Nephron (organoid): Measurements from ENCODE around the gene AK8.
A peak's percentile ranks its signal among the peaks of the same experiment; 100 is the strongest.

Experiments used
- H3K27ac Mint-ChIP-seq, 3 experiments: 2 replicates each; pipeline ENCODE4 v1.8.0; 2020; ENCODE audit warnings: mixed read lengths in 3 of 3, mild to moderate bottlenecking in 2 of 3, moderate library complexity in 1 of 3
- H3K27me3 Mint-ChIP-seq: 2 replicates; pipeline ENCODE4 v1.8.0; 2021; ENCODE audit warnings: low read depth, mild to moderate bottlenecking, moderate library complexity, mixed read lengths
- H3K36me3 Mint-ChIP-seq: 2 replicates; pipeline ENCODE4 v1.8.0; 2020; ENCODE audit warnings: low read depth, mixed read lengths
- H3K4me1 Mint-ChIP-seq: 2 replicates; pipeline ENCODE4 v1.8.0; 2020; ENCODE audit warnings: mixed read lengths
- H3K4me3 Mint-ChIP-seq, 3 experiments: 2 replicates each; pipeline ENCODE4 v1.8.0; 2020; ENCODE audit warnings: mild to moderate bottlenecking in 3 of 3, mixed read lengths in 3 of 3, moderate library complexity in 2 of 3
- H3K9me3 Mint-ChIP-seq: 2 replicates; pipeline ENCODE4 v1.8.0; 2020; ENCODE audit warnings: mixed read lengths
- CTCF ChIP-seq, 3 experiments: fragments of 200-600 bp; sonication (generic); IDR thresholded peaks; one replicate each; pipeline ENCODE4 v1.5.0; 2021; ENCODE audit warnings: antibody characterized with exemption in 3 of 3; ENCODE audit not compliant: unreplicated experiment in 3 of 3

AK8 gene

GRCh38 chr9:132885720-132886333, 7.7 kb upstream of the AK8 start:
- H3K9me3 Mint-ChIP-seq = no peaks in the 10 kb centered on the region
- TF ChIP-seq CTCF (IDR thresholded peaks at IDR 0.05; ENCODE audit: unreplicated experiment in 3 of 3) = no peak
- H3K27me3 Mint-ChIP-seq = no peaks in the 10 kb centered on the region
- no peak overlapping the region for H3K27ac Mint-ChIP-seq
- no peaks in the 10 kb centered on the region for H3K36me3 Mint-ChIP-seq
- H3K4me1 Mint-ChIP-seq = no peaks in the 10 kb centered on the region
- no peak overlapping the region for H3K4me3 Mint-ChIP-seq

- H3K4me1 Mint-ChIP-seq = no peaks in the 10 kb centered on the region
- no peak overlapping the region for H3K27ac Mint-ChIP-seq
- TF ChIP-seq CTCF (IDR thresholded peaks at IDR 0.05; ENCODE audit: unreplicated experiment in 3 of 3) = no peak
- H3K27me3 Mint-ChIP-seq = no peaks in the 10 kb centered on the region
- H3K9me3 Mint-ChIP-seq = no peaks in the 10 kb centered on the region
- no peak overlapping the region for H3K4me3 Mint-ChIP-seq
- no peaks in the 10 kb centered on the region for H3K36me3 Mint-ChIP-seq
Measured at GRCh38 chr9:132883349-132884294, 5.5 kb upstream of the AK8 start.

GRCh38 chr9:132882616-132883015, 4.5 kb upstream of the AK8 start:
- Mint-ChIP-seq H3K27ac (no peak overlapping the region), H3K9me3 (no peaks in the 10 kb centered on the region), H3K27me3 (no peaks in the 10 kb centered on the region), H3K36me3 (no peaks in the 10 kb centered on the region), H3K4me1 (no peaks in the 10 kb centered on the region), H3K4me3 (peak overlapping the region in 1 of 3 experiments; percentile 5)
- no peak for TF ChIP-seq CTCF (IDR thresholded peaks at IDR 0.05; ENCODE audit: unreplicated experiment in 3 of 3)

GRCh38 chr9:132881826-132882225, 3.7 kb upstream of the AK8 start:
- Mint-ChIP-seq H3K9me3 (no peaks in the 10 kb centered on the region), H3K36me3 (no peaks in the 10 kb centered on the region), H3K4me1 (no peaks in the 10 kb centered on the region), H3K27me3 (no peaks in the 10 kb centered on the region), H3K27ac (no peak overlapping the region), H3K4me3 (peak overlapping the region in 1 of 3 experiments; percentile 36)
- no peak for TF ChIP-seq CTCF (IDR thresholded peaks at IDR 0.05; ENCODE audit: unreplicated experiment in 3 of 3)

- no peaks in the 10 kb centered on the region for H3K36me3 Mint-ChIP-seq
- H3K9me3 Mint-ChIP-seq = no peaks in the 10 kb centered on the region
- H3K4me3 Mint-ChIP-seq = peak overlapping the region; percentile 83 to 94 (median 88)
- peak overlapping the region; percentile 17 to 27 (median 23) for H3K27ac Mint-ChIP-seq
- no peak for TF ChIP-seq CTCF (IDR thresholded peaks at IDR 0.05; ENCODE audit: unreplicated experiment in 3 of 3)
- no peaks in the 10 kb centered on the region for H3K27me3 Mint-ChIP-seq
- H3K4me1 Mint-ChIP-seq = no peaks in the 10 kb centered on the region
Measured at GRCh38 chr9:132880324-132880661, 2.2 kb upstream of the AK8 start.
